Stimulated activated CD8-positive, alpha-beta memory T cell treated with anti-CD3 and anti-CD28 coated beads, Interleukin-2, amount 100 ng/mL, for 1 hour (primary cell): ENCODE measurements around the gene WDR91.
"Not testable (repeated sequence)": the region's sequence is repeated elsewhere in the genome, so short reads cannot be mapped to it uniquely, and the experiment has no call there.

Experiments
- DNase-seq, 2 donors: peaks; one replicate each; pipeline ENCODE4 v3.0.0-alpha.2; 2020; ENCODE audit warnings: low read depth in 2 of 2

Gene WDR91

DNA sequence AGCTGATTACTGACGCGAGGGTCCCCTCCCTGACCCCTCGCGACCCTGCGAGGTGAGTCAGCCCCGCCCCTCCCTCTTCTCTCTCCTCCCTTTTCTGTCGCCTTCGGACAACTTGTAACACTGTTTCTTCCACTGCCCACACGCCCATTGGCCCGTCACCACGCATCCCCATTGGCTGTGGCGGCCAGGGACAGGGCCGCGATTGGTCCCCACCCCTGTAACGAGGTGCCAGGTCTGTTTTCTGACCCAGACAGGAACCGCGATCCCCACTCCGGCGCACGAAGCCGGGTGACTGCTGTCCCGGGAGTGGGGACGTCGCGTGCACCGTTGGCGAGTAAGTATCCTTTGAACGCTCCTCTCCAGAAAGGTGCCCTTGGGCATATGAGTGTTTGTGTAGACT, 22.2 kb upstream of the WDR91 start, which contains the start of gene STRA8:
Gene STRA8, plus strand, starts transcription at position 269 of the 400 bp plus-strand sequence. CDS start 6,687 bp downstream, outside the sequence.
- no peak for DNase-seq

DNA sequence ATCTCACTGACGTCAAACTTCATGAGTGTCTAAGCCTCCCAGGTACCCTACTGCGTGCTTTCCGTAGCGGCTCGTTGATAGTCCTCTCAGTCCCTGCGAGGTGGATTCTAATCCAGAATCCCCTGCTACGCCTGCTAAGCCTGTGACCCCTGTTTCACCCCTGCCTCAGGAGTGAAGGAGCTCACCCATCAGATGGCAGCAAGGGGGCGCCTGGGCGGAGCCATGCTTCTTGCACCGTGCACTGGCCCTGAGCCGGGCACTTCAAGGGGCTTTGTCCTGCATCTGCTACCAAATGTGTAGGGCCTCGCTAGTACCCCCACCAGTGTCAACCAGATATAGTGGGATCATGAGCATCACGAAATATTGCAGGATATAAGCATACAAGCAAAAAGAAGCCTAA, 21.4 kb upstream of the WDR91 start:
- no peak for DNase-seq

- DNase-seq, result no peak
Measured at GRCh38 chr7:135232087-135232486, 20.8 kb upstream of the WDR91 start.

DNA sequence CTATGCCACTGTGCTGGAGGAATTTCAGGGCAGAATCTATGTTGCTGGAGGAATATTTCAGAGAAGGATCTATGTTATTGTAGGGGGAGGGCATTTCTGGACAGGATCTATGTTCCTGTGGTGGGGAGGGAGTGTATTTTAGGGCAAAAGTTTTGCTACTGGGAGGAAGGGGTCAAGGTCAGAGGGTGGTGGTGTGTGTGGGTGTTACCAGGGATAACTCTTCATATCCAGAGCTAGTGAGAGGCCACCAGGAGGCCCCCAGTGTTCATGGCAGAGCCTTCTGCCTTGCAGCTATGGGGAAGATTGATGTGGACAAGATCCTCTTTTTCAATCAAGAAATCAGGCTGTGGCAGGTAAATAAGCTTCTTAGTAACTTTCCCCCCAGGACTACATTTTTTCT, 20.4 kb upstream of the WDR91 start:
- DNase-seq, result no peak

DNA sequence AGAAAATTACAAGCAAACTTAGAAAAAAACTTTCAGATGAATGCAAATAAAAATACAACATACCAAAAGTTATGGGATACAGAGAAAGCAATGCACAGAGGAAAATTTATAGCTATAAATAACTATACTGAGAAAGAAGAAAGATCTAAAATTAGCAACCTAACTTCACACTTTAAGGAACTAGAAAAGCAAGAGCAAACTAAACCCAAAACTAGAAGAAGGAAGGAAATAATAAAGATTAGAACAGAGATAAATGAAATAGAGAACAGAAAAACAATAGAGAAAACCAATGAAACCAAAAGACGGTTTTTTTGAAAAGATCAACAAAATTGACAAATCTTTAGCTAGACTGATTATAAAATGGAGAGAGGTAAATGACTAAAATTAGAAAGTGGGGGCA, 12.7 kb upstream of the WDR91 start:
- no peak for DNase-seq

- DNase-seq, result no peak
Measured at GRCh38 chr7:135217645-135218509, 6.6 kb upstream of the WDR91 start.

DNA sequence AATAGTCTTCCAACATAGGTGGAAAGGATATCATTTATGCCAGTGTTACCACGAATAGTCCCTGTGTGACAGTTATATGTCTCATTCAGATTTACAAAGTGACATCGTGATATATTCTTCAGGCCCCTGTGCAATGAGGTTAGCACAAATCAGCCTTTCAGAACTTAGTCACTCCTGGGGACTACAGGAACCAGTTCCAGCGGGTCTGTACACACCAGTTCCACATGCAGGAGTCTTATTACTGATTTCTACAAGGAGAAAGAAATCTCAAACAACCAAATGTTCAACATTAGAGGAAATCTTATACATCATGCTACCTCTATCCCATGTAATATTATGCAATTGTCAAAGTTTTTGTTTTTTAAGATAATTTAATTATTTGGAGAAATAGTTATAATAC, 4.4 kb upstream of the WDR91 start:
- no peak for DNase-seq

GRCh38 chr7:135215180-135215579, 3.9 kb upstream of the WDR91 start:
- DNase-seq, result no peak

DNA sequence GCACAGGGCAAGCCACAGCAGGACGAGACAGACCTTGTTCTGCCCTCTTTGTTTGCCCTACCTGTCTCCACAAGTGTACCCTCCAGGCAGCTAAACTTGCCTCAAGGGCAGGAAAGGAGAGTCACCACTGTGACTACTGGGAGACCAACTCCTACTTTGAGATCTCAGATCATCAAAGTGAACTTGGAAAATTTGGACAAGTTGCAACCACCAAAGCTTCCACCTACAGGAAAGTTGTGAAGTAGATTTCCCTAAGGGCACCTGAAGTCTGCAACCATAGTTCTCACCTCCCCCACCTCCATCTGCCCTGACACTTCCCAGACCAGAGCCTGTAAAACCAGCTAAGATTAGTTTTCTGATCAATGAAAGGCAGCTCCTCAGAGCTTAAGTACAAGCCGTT, 2.5 kb upstream of the WDR91 start:
- no peak for DNase-seq

- DNase-seq, result not testable (repeated sequence)
Measured at GRCh38 chr7:135211946-135212685, 790 bp upstream of the WDR91 start.

- DNase-seq, result no peak
Measured at GRCh38 chr7:135210888-135211178, 493 bp downstream of the WDR91 start.

GRCh38 chr7:135209225-135209834, 2.0 kb downstream of the WDR91 start:
- no peak for DNase-seq

DNA sequence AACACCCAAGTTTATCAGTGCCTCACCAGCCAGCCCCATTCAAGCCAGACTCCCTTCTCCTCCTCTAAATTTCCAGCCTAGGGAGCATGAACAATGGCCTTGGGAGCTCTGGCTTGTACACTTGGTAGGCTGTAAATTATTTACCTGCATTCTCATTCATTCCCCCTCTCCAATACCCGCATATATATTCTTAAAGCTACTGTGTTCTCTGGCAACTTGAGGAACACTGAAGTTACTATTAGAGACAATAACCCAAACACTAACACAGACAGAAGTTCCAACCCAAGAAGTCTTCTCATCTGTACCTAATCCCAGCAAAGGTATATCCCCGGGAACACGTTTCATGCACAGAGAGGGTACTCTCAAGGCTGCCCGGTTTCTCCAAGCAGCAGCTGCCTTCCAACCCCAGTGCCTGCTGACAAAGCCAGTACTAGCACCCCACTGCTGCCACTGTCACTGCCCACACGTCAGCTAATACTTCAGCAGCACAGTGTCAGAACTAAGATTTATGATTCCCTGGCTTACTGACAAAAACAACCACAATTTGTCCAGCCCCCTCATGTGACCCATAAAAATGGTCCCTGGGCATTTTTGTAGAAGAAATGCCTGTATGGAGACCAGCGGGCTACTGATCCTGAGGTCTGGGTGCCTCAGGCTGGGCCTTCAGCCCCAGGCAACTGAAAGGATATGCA, 3.1 kb downstream of the WDR91 start:
- no peak for DNase-seq

GRCh38 chr7:135207406-135208101, 3.8 kb downstream of the WDR91 start:
- DNase-seq, result no peak

DNA sequence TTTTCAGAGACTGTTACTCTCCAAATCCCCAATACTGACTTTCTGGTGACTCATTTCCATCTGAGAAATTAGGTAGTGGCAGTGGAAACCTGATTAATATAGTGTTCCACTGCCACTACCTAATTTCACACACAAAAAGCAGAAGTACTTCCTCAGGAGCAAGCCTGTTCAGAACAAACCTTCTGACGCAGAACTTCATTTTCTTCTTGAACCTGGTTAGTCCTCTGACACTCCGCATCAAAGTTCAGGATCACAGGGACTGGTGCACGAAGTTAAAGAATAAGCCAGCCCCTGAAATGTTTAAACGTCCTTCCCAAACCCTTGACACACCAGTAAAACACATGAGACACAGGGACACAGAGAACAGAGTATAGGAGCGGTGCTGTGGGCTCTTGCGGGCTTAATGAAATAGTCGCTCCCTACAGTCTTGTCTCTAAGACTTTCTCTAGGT, 4.4 kb downstream of the WDR91 start:
- no peak for DNase-seq

GRCh38 chr7:135205850-135206249, 5.5 kb downstream of the WDR91 start:
- no peak for DNase-seq

GRCh38 chr7:135204876-135205275, 6.5 kb downstream of the WDR91 start:
- DNase-seq, result no peak

DNA sequence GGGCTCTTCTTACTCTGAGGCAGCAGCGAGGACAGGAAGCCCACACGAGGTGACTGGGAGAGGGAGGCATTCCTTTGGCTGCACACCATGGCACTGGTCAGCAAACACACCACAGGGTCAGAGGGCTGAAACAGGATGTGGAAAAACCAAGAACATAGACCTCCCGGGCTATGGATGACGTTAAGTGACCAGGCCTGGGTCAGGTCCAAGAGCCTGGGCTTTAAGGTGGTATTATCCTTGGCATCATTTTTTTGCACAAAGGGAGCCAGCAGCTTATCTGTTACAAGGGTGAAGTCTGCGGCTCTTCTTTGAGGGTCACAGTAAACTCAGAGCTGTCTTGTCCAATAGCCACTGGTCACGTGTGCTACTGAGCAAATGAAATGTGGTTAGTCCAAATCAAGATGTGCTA, 7.0 kb downstream of the WDR91 start:
- DNase-seq, result no peak

- no peak for DNase-seq
Measured at GRCh38 chr7:135201350-135201749, 10.0 kb downstream of the WDR91 start.

DNA sequence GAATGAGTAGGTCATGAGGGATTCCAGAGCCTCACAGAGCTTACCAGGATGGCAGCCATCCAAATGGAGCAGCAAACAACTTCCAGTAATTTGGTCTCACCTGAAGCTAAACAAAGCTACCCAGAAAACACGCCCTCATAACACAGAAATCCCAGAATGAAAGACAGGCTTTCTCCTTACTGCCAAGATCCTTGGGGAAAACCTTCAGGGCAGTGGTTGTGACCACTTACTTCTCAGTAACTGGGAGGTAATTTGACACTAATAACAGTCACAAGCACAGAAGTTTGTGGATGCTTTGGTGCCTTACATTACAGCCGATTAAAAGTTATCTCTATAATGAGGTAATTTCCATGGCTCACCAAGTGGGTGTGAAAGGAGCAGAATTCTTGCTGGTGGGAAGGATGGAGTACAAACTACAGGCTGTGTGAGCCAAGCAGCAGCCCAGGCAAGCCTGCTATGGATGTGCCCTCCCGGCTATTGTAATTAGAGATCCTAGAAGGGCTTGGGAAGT, 10.4 kb downstream of the WDR91 start:
- no peak for DNase-seq

DNA sequence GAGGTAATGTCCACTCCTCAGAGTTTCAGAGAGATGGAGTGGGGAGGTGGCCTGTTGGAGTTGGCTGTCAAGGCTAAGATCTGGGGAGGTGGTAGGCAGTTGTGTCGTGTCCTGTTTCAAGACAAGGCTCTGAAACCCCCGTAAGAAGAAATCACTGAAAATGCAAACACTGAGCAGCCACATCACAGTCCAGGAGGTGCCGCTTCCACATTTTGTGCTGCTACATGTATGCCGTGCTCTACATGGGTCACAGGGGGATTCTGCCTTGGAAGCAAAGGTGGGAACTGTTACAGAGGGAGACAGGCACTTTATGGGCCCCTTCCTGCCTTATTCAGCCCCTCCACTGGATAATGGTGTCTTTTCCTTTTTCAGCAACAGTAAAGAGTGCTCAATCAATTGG, 11.9 kb downstream of the WDR91 start:
- no peak for DNase-seq
